GM18861 (cell line): ENCODE results near the gene ZNRF1.
"Not testable (repeated sequence)": the region's sequence is repeated elsewhere in the genome, so short reads cannot be mapped to it uniquely, and the experiment has no call there.

Experiments used
- ATAC-seq: cut with Tn5 transposase; IDR thresholded peaks from one replicate; pipeline ENCODE4 v1.9.1; 2021; ENCODE audit not compliant: unreplicated experiment

ZNRF1 gene

GRCh38 chr16:75026239-75026891 lies 27.5 kb downstream of the ZNRF1 start:
- ATAC-seq: not testable (repeated sequence)

GRCh38 chr16:75026892-75027391 lies 28.1 kb downstream of the ZNRF1 start:
- ATAC-seq: no peak

GRCh38 chr16:75027520-75028300 lies 28.9 kb downstream of the ZNRF1 start:
- ATAC-seq: no peak

GRCh38 chr16:75028544-75029135 lies 29.8 kb downstream of the ZNRF1 start:
- ATAC-seq: no peak

- no peak for ATAC-seq
These were observed 31.0 kb downstream of the ZNRF1 start for GRCh38 chr16:75029854-75030253.

GRCh38 chr16:75032655-75033054 lies 33.8 kb downstream of the ZNRF1 start:
- no peak for ATAC-seq

- ATAC-seq: no peak
These were observed 36.7 kb downstream of the ZNRF1 start for GRCh38 chr16:75035410-75035968.

GRCh38 chr16:75038036-75038858 lies 39.4 kb downstream of the ZNRF1 start:
- no peak for ATAC-seq

- ATAC-seq: no peak
These were observed 41.1 kb downstream of the ZNRF1 start for GRCh38 chr16:75039941-75040340.

- peak; percentile 15 for ATAC-seq
These were observed 43.8 kb downstream of the ZNRF1 start for GRCh38 chr16:75042426-75043174.

GRCh38 chr16:75043175-75043895 lies 44.5 kb downstream of the ZNRF1 start:
- peak; percentile 75 for ATAC-seq

- no peak for ATAC-seq
These were observed 46.1 kb downstream of the ZNRF1 start for GRCh38 chr16:75044800-75045361.

GRCh38 chr16:75045424-75045823 lies 46.6 kb downstream of the ZNRF1 start:
- ATAC-seq: no peak

GRCh38 chr16:75048054-75048453 lies 49.2 kb downstream of the ZNRF1 start:
- no peak for ATAC-seq

- ATAC-seq: no peak
These were observed 49.7 kb downstream of the ZNRF1 start for GRCh38 chr16:75048530-75048929.

GRCh38 chr16:75052481-75053202 lies 53.8 kb downstream of the ZNRF1 start:
- ATAC-seq: no peak

- no peak for ATAC-seq
These were observed 55.1 kb downstream of the ZNRF1 start for GRCh38 chr16:75053791-75054555.

GRCh38 chr16:75054556-75054947 lies 55.7 kb downstream of the ZNRF1 start:
- ATAC-seq: no peak
